HG03196 (cell line): ENCODE results near the gene BCL2.

ENCODE experiments used
- ATAC-seq: cut with Tn5 transposase; IDR thresholded peaks from one replicate; pipeline ENCODE4 v1.9.1; 2021; ENCODE audit not compliant: unreplicated experiment

BCL2 gene

GRCh38 chr18:63098018-63098981, 221.3 kb downstream of the BCL2 start:
- peak; percentile 50 for ATAC-seq

DNA sequence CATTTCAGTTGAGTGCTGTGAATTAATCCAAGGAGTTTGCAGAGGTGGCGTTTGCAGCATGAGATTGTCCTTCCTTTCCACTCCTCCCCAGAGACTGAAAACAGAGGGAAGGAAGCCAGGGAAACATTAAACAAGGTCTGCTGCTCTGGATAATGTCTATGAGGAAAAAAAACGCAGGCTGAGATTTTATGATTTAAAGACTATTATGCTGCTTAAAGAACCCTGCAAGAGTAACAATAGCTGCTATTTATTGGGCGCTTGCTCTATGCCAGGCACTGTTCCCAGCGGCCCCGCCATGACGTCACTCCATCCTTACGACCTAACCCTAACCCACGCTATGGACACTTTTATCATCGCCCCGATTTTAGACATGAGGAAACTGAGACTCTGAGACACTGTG, 222.4 kb downstream of the BCL2 start:
- no peak for ATAC-seq

DNA sequence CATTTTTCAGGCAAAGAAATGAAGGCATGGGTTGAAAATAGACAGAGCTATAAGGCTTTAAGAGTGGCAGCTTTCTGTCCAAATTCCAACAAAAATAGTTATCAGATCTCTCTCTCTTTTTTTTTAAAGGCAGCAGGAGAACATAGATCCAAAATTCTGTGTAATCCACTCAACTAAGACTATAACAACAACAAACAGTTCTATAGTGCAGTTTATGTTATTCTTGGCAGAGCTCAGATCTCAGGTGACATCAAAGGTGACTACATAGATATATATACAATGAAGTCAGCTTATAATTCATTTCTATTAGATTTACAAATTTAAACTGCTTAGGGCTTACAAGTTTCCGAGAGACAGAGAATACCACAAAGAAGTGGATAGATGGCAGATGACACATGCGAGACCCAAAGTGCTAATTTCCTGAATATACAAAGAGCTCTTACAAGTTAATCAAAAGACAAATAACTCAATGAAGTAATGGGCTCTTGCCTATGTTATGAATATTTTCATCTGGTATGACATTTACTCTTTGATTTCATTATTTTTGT, 223.2 kb downstream of the BCL2 start:
- ATAC-seq, result no peak

GRCh38 chr18:63095768-63096167, 223.8 kb downstream of the BCL2 start:
- no peak for ATAC-seq

DNA sequence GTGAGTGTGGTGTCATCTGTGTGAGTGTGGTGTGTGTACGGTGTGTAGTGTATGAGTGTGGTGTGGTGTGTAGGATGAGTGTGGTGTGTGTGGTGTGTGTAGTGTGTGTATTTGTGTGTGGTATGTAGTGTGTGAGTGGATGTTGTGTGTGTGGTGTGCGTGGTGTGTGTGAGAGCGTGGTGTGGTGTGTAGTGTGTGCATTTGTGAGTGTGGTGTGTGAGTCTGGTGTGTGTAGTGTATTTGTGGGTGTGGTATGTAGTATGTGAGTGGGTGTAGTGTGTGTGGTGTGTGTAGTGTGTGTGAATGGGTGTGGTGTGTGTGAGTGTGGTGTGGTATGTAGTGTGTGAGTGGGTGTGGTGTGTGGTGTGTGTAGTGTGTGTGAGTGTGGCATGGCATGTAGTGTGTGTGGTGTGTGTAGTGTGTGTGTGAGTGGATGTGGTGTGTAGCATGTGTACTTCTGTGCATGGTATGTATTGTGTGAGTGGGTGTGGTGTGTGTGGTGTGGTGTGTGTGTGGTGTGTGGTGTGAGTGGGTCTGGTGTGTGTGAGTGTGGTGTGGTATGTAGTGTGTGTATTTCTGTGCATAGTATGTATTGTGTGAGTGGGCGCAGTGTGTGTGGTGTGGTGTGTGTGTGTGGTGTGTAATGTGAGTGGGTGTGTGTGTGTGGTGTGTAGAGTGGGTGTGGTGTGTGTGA, 227.8 kb downstream of the BCL2 start:
- ATAC-seq, result no peak

DNA sequence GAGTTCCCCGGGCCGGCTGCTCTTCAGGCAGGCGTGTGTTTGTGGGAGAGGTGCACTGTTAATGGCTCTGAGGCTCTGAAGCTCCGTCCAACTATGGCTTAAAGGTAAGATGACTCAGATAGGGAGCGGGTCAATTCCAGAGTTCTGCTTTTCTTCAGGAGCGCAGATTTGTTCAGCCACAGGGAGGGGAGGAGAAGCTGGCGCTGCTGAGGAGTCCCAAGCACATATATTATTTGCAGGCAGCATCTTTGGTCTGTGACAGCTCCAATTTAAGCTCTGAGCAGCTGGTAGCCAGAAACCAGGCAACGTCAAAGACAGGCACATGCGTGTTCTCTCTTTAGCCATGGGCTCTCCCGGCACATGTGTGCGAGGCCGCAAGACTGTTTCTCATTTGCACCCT, 229.2 kb downstream of the BCL2 start:
- ATAC-seq, result no peak

GRCh38 chr18:63089041-63089440, 230.5 kb downstream of the BCL2 start:
- ATAC-seq, result no peak

DNA sequence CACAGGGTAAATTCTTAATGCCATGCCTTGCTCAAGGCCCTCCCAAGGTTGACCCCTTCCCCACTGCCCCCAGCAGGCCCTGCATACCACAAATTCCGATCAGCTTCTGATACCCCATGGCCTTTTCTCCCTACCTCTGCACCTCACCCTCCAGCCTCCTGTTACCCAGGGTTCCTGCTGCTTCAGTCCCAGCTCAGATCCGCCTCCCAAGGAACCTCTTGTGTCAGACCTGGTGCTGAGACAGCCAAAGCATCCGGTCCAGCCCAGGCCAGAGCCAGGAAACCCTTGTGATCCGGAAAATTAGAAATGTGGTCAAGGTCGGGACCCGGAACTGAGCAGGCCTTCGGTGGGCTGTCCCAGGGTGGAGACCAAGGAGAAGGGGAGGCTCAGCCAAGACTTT, 231.3 kb downstream of the BCL2 start:
- no peak for ATAC-seq

DNA sequence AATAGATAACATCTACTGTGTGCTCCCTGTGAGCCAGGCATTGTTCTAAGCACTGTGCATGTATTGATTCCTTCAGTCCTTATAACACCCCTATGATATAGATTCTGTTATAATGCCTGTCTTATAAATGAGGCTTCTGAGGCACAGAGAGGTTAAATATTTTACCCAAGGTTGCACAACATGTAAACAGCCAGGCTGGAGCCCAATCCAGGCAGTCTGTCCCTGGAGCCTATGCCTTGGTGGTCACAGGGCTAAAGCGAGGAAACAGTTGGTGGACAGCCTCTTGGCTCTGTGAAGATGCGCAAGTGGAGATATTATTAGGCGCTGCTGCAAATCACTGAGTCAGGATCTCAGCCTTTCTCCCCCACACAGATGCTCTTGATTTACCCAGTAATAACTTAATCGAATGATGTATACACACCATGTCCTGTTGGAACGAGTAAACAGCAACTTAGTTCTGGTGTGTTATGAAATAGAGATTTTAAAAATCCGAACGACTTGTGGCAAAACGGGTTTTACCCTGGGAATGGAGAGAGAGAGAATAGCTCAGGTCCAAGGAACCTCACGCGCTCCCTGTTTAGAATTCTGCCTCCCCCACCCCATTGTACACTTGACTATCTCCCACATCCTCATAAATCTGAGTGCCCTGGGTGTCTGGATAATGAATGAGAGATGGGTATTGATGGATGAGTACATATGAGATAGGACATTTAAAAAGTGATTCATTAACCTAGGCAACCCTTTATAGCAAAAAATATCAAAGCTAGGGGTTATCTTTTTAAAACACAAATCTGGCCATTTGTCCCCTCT, 231.9 kb downstream of the BCL2 start:
- ATAC-seq, result no peak

- no peak for ATAC-seq
These were observed 234.0 kb downstream of the BCL2 start for GRCh38 chr18:63085611-63086010.

GRCh38 chr18:63084219-63084618, 235.3 kb downstream of the BCL2 start:
- ATAC-seq, result no peak

GRCh38 chr18:63083555-63083954, 236.0 kb downstream of the BCL2 start:
- no peak for ATAC-seq

GRCh38 chr18:63083020-63083531, 236.5 kb downstream of the BCL2 start:
- ATAC-seq, result no peak

DNA sequence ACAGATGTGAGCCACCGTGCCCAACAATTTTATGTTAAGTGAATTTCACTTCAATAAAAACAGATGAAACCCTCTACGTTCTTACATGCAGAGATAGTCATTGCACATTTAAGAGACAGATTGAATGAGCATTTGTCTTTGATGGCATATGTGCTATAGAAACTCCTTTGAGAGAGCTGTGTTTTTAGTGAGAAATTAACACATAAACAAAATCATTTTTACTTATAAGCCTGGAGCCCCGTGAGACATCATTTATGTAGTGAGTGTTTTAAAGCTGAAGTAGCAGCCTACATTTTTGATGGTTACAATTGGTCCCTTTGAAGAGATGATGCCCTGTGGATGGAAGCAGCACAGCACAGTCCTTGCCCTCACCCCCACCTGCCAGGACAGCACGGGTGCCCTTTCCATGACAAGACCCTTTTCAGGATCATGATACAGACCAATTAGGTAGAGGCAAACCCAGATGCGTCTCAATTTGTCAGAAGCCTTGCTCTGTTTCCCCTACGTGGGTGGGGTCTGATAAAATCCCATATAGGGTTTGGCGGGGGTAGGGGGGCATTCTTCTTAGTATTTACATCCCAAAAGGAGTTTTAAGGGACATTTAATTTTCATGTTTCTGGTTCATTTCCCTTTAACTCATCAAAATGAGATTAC, 237.1 kb downstream of the BCL2 start:
- no peak for ATAC-seq

DNA sequence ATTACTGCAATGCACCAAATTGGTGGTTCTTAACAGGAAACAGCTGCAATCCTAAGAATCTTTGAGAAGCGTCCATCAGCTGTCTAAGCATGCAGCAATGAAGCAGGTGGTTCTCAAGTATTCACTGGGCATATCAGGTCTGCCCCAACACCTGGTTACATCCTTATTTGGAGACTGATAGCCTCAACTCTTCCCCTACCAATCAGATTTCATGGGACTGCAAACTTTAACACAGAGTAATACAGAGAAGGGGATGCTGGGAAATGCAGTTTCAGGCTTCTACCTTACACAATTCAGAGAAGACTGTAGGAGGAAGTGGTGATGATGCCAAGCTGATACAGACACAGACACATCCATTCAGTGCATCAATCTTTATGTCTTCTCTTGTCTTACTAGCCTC, 240.5 kb downstream of the BCL2 start:
- no peak for ATAC-seq

DNA sequence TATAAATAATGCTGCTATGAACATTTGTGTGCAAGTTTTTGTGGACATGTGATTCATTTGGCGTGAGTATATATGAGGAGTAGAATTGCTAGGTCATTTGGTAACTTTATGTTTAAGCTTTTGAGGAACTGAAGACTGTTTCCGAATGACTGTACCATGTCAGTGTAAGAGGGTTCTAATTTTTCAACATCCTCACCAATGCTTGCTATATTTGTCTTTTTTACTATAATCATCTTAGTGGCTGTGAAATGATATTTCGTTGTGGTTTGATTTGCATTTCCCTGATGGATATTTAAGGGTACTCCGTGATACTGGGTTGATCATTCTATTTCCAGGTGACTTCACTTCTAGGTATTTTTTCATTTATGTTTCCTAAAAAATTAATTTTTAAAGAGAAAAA, 241.1 kb downstream of the BCL2 start:
- ATAC-seq, result peak; percentile 91

DNA sequence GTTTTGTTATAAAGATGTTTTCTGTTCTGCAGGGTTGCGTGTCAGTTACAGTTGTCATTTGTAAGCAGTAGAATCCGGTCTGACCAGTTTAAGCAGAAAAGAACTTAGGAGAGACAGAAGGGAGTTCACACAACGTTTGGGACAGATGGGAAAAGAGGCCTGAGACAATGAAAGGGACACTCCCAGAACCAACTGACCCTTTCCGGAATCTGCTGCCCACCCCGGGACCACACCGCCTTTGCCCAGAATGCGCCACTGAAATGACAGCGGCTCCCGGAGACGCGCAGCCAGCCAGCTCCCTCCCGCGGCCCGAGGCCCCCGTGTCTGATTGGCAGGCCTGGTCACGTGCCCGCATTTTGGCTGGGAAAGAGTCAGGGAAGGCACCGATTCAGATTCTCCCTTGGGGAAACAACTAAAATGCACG, 244.6 kb downstream of the BCL2 start:
- peak; percentile 44 for ATAC-seq

GRCh38 chr18:63073481-63073880, 246.1 kb downstream of the BCL2 start:
- peak; percentile 41 for ATAC-seq
